Measurements from ENCODE around the gene SBK3. TPM values are rescaled to one million over a fixed set of nuclear protein-coding genes. Genes with fewer than 3 reads are reported as not detected.

SBK3 gene
- under 1 TPM in 1 of 2 donors, not detected in 1; 0.11 TPM for total RNA-seq
- under 1 TPM in 1 of 2 donors, not detected in 1; 0.17 TPM for polyA plus RNA-seq (ENCODE audit: insufficient read length in 2 of 2)
- long read RNA-seq, donor 1 = 0 reads
- long read RNA-seq, donor 2 = 0 reads
- long read RNA-seq, donor 3 = 0 reads
- long read RNA-seq, donor 4 = 0 reads

- 89% methylated on average over 10 of the region's 10 CpGs for WGBS (ENCODE audit: insufficient coverage)
- Histone ChIP-seq H3K27me3 (ENCODE audit: control insufficient read depth, insufficient read depth, low read length) (peaks cover 8% of the 10 kb centered on the region), H3K9me3 (ENCODE audit: control insufficient read depth, insufficient read depth, low read length) (no peaks in the 10 kb centered on the region), H3K27ac (ENCODE audit: low read depth, low read length) (no peak within 1 kb of the TSS), H3K36me3 (ENCODE audit: control insufficient read depth, insufficient read depth, low read length) (no peaks in the 10 kb centered on the region), H3K4me3 (ENCODE audit: low read depth, low read length) (no peak within 1 kb of the TSS), H3K4me1 (ENCODE audit: control insufficient read depth, insufficient read depth, low read length) (peaks cover 8% of the 10 kb centered on the region)
- DNase-seq (ENCODE audit: low read depth in 4 of 6, low spot score in 6 of 6) = no peak
Measured at GRCh38 chr19:55545443-55545842, at the start of gene SBK3. Gene SBK3 (minus strand): TSS chr19:55545543. CDS start chr19:55545543, 0 bp downstream.

GRCh38 chr19:55593096-55593772 is 47.9 kb upstream of the SBK3 start:
- no peak overlapping the region for H3K4me3 ChIP-seq (ENCODE audit: low read depth, low read length)
- H3K27me3 ChIP-seq (ENCODE audit: control insufficient read depth, insufficient read depth, low read length) = no peaks in the 10 kb centered on the region
- WGBS (ENCODE audit: insufficient coverage) = 67% methylated on average over 68 of the region's 68 CpGs
- no peak for DNase-seq (ENCODE audit: low read depth in 4 of 6, low spot score in 6 of 6)
- H3K9me3 ChIP-seq (ENCODE audit: control insufficient read depth, insufficient read depth, low read length) = no peaks in the 10 kb centered on the region
- no peaks in the 10 kb centered on the region for H3K4me1 ChIP-seq (ENCODE audit: control insufficient read depth, insufficient read depth, low read length)
- peaks cover 59% of the 10 kb centered on the region for H3K36me3 ChIP-seq (ENCODE audit: control insufficient read depth, insufficient read depth, low read length)
- H3K27ac ChIP-seq (ENCODE audit: low read depth, low read length) = no peak overlapping the region

GRCh38 chr19:55592391-55593090 is 47.2 kb upstream of the SBK3 start:
- Histone ChIP-seq H3K27ac (ENCODE audit: low read depth, low read length) (no peak overlapping the region), H3K4me1 (ENCODE audit: control insufficient read depth, insufficient read depth, low read length) (peaks cover 4% of the 10 kb centered on the region), H3K27me3 (ENCODE audit: control insufficient read depth, insufficient read depth, low read length) (no peaks in the 10 kb centered on the region), H3K9me3 (ENCODE audit: control insufficient read depth, insufficient read depth, low read length) (no peaks in the 10 kb centered on the region), H3K36me3 (ENCODE audit: control insufficient read depth, insufficient read depth, low read length) (peaks cover 53% of the 10 kb centered on the region), H3K4me3 (ENCODE audit: low read depth, low read length) (no peak overlapping the region)
- no peak for DNase-seq (ENCODE audit: low read depth in 4 of 6, low spot score in 6 of 6)
- WGBS (ENCODE audit: insufficient coverage) = 80% methylated on average over 73 of the region's 73 CpGs

- 64% methylated on average over 5 of the region's 10 CpGs for WGBS (ENCODE audit: insufficient coverage)
- Histone ChIP-seq H3K9me3 (ENCODE audit: control insufficient read depth, insufficient read depth, low read length) (no peaks in the 10 kb centered on the region), H3K27me3 (ENCODE audit: control insufficient read depth, insufficient read depth, low read length) (no peaks in the 10 kb centered on the region), H3K4me3 (ENCODE audit: low read depth, low read length) (no peak overlapping the region), H3K27ac (ENCODE audit: low read depth, low read length) (no peak overlapping the region), H3K36me3 (ENCODE audit: control insufficient read depth, insufficient read depth, low read length) (peaks cover 47% of the 10 kb centered on the region), H3K4me1 (ENCODE audit: control insufficient read depth, insufficient read depth, low read length) (peaks cover 14% of the 10 kb centered on the region)
- peak in 1 of 6 donors; percentile 27 for DNase-seq (ENCODE audit: low read depth in 4 of 6, low spot score in 6 of 6)
Measured at GRCh38 chr19:55591555-55591954, 46.2 kb upstream of the SBK3 start.

GRCh38 chr19:55590617-55591016 is 45.3 kb upstream of the SBK3 start:
- no peaks in the 10 kb centered on the region for H3K27me3 ChIP-seq (ENCODE audit: control insufficient read depth, insufficient read depth, low read length)
- H3K36me3 ChIP-seq (ENCODE audit: control insufficient read depth, insufficient read depth, low read length) = peaks cover 39% of the 10 kb centered on the region
- H3K9me3 ChIP-seq (ENCODE audit: control insufficient read depth, insufficient read depth, low read length) = no peaks in the 10 kb centered on the region
- H3K27ac ChIP-seq (ENCODE audit: low read depth, low read length) = no peak overlapping the region
- no peak for DNase-seq (ENCODE audit: low read depth in 4 of 6, low spot score in 6 of 6)
- H3K4me3 ChIP-seq (ENCODE audit: low read depth, low read length) = no peak overlapping the region
- WGBS (ENCODE audit: insufficient coverage) = 100% methylated on average over 1 of the region's 10 CpGs
- H3K4me1 ChIP-seq (ENCODE audit: control insufficient read depth, insufficient read depth, low read length) = peaks cover 23% of the 10 kb centered on the region

- Histone ChIP-seq H3K36me3 (ENCODE audit: control insufficient read depth, insufficient read depth, low read length) (peaks cover 34% of the 10 kb centered on the region), H3K4me1 (ENCODE audit: control insufficient read depth, insufficient read depth, low read length) (peaks cover 27% of the 10 kb centered on the region), H3K4me3 (ENCODE audit: low read depth, low read length) (no peak overlapping the region), H3K9me3 (ENCODE audit: control insufficient read depth, insufficient read depth, low read length) (no peaks in the 10 kb centered on the region), H3K27me3 (ENCODE audit: control insufficient read depth, insufficient read depth, low read length) (no peaks in the 10 kb centered on the region), H3K27ac (ENCODE audit: low read depth, low read length) (no peak overlapping the region)
- WGBS (ENCODE audit: insufficient coverage) = 55% methylated on average over 7 of the region's 7 CpGs
- no peak for DNase-seq (ENCODE audit: low read depth in 4 of 6, low spot score in 6 of 6)
Measured at GRCh38 chr19:55590109-55590508, 44.8 kb upstream of the SBK3 start.

GRCh38 chr19:55588738-55589137 is 43.4 kb upstream of the SBK3 start:
- no peak for DNase-seq (ENCODE audit: low read depth in 4 of 6, low spot score in 6 of 6)
- Histone ChIP-seq H3K4me3 (ENCODE audit: low read depth, low read length) (no peak overlapping the region), H3K9me3 (ENCODE audit: control insufficient read depth, insufficient read depth, low read length) (no peaks in the 10 kb centered on the region), H3K4me1 (ENCODE audit: control insufficient read depth, insufficient read depth, low read length) (peaks cover 27% of the 10 kb centered on the region), H3K27me3 (ENCODE audit: control insufficient read depth, insufficient read depth, low read length) (no peaks in the 10 kb centered on the region), H3K27ac (ENCODE audit: low read depth, low read length) (no peak overlapping the region), H3K36me3 (ENCODE audit: control insufficient read depth, insufficient read depth, low read length) (peaks cover 23% of the 10 kb centered on the region)
- whole genome bisulfite sequencing (ENCODE audit: insufficient coverage) = 95% methylated on average over 8 of the region's 8 CpGs

- WGBS (ENCODE audit: insufficient coverage) = under 1% methylated on average over 24 of the region's 40 CpGs
- DNase-seq (ENCODE audit: low read depth in 4 of 6, low spot score in 6 of 6) = peak in 4 of 6 donors; percentile 86 to 98 (median 92)
- no peaks in the 10 kb centered on the region for H3K9me3 ChIP-seq (ENCODE audit: control insufficient read depth, insufficient read depth, low read length)
- peak overlapping the region; percentile 45 for H3K4me3 ChIP-seq (ENCODE audit: low read depth, low read length)
- H3K27ac ChIP-seq (ENCODE audit: low read depth, low read length) = peak overlapping the region; percentile 78
- H3K27me3 ChIP-seq (ENCODE audit: control insufficient read depth, insufficient read depth, low read length) = no peaks in the 10 kb centered on the region
- peaks cover 10% of the 10 kb centered on the region for H3K36me3 ChIP-seq (ENCODE audit: control insufficient read depth, insufficient read depth, low read length)
- H3K4me1 ChIP-seq (ENCODE audit: control insufficient read depth, insufficient read depth, low read length) = peaks cover 27% of the 10 kb centered on the region
Measured at GRCh38 chr19:55586976-55587668, 41.8 kb upstream of the SBK3 start.

- Histone ChIP-seq H3K27ac (ENCODE audit: low read depth, low read length) (peak overlapping the region; percentile 86), H3K4me3 (ENCODE audit: low read depth, low read length) (peak overlapping the region; percentile 44), H3K36me3 (ENCODE audit: control insufficient read depth, insufficient read depth, low read length) (no peaks in the 10 kb centered on the region), H3K27me3 (ENCODE audit: control insufficient read depth, insufficient read depth, low read length) (no peaks in the 10 kb centered on the region), H3K4me1 (ENCODE audit: control insufficient read depth, insufficient read depth, low read length) (peaks cover 35% of the 10 kb centered on the region), H3K9me3 (ENCODE audit: control insufficient read depth, insufficient read depth, low read length) (no peaks in the 10 kb centered on the region)
- WGBS (ENCODE audit: insufficient coverage) = 2% methylated on average over 36 of the region's 36 CpGs
- peak in 3 of 6 donors; percentile 87 to 97 (median 95) for DNase-seq (ENCODE audit: low read depth in 4 of 6, low spot score in 6 of 6)
Measured at GRCh38 chr19:55585658-55586339, 40.5 kb upstream of the SBK3 start.

Data from spinal cord (tissue), 10 donors.